HG03045 (cell line): ENCODE results near the gene CAT.

Source experiments
- ATAC-seq: cut with Tn5 transposase; IDR thresholded peaks from one replicate; pipeline ENCODE4 v1.9.1; 2021; ENCODE audit warnings: mild to moderate bottlenecking, moderate library complexity; ENCODE audit not compliant: unreplicated experiment

Gene CAT

DNA sequence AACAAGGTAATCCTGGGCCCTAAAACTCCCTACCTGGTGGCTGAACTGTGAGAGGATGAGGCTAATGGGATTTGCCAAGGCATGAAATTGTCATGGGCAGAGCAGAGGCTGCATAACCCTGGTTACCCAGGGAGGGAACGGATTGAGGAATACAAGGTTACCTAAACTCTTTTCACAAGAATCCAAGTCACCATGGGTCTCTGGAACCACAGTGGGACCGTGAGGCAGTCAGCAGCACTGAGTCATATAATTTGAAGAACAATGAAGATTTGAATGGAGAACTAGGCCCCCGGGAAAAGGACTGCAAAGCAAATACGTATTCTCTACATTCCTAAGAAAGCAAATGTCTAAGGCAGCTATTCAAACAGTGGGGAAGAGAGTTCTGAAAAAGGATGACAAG is 19.8 kb downstream of the CAT start:
- no peak for ATAC-seq

DNA sequence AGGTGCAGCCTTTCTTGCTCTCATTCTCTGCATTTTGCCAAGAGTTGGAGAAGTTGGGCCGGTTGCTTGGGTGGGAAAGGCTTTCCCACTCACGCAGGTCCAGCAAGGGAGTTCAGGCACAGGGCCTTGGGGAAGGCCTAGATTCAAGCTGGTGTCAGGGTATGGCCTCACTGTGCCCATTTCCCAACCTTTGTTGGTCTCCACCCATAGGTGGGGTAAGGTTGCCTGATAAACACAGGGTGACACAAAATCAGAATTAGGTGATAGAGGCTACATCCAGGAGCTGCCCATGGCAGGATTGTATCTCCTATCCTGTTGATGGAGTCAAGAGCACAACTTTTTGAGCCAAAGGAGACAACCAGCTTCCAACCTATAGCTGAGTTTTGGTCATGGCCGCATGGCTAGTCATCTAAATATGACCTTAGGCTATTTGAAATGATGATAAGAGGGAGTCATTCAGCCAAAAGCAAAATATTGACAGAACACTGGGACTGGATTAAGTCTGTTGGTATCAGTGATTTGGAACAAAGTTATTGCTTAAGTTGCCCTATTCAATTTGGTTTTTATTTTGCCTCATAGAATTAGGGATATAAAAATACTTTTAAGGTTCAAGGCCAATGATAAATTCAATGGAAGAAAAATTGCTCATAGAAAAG is 20.9 kb downstream of the CAT start:
- ATAC-seq = no peak

DNA sequence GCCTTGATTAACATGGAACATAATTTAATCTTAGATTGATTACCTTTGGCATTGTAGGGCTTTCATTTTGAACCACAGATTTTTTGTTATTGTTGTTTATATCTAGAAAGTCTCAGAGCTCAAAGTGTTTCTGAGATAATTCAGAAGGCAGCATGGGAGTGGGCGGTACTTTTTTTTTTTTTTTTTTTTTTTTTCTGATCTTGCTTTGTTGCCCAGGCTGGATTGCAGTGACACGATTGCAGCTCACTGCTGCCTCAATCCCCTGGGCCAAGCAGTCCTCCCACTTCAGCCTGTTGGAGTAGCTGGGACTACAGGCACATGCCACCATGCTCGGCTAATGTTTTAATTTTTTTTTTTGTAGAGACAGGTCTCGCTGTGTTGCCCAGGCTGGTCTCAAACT is 21.5 kb downstream of the CAT start:
- ATAC-seq = no peak

DNA sequence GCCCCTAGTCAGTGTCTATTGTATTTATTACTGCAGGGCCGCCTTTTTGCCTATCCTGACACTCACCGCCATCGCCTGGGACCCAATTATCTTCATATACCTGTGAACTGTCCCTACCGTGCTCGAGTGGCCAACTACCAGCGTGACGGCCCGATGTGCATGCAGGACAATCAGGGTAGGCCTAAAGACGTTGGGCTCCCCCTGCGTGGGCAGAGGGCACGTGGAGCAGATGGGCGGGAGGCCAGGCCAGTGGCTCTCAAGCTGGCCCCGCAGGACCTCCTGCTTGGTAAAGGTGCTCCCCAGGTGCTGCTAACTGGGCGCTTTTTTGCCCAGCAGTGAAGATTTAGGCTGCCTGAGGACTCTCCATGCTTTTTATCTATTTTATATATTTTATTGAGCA is 22.5 kb downstream of the CAT start:
- ATAC-seq = no peak

DNA sequence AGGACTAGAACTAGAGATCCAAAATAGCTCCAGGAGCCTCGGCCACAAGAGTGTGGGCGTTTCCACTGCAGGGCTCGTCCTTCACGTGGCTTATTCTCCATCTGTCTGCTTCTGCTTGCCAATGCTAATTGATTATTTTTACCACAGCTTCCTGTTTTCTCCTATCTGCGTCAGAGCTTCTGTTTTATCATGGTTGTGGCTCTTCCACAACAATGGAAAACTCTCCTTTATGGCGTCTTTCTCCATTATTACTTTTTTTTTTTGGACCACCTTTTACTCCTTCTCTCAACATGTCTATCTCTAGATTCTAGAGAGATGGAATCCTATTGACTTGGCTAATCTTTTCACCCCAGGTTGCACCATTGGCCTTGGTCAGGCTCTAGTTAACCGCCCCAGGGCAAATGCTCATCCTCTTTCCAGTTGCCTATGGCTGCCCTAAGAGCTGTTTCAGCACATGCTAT is 25.9 kb downstream of the CAT start:
- no peak for ATAC-seq

DNA sequence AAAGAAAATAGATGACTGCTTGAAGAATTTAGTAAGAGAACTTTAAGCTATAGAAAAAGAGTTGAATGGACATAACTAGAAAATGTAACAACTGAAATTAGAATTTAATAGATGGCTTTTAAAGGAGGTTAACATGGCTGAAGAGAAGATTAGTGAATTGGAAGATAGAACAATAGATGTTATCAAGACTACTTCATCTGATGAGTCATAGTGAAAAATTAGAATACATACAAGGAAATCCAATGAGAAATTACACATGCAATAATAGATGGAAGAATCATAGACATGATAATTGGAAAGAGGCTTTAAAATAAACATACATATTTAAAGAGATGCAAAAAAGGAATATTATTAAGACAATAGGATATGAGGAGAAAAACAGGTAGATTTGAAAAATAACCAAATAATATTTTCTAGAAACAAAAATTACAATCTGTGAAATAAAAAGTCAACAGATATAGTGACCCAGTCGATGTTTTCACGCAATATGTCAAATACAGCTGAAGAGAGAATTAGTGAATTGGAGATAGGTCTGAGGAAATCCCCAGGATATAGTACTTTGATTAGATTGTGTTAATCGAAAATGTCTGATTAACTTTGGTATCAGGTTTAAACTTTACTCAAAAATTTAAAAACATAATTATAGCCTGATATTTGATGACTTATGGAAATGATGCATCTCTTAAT is 28.2 kb downstream of the CAT start:
- no peak for ATAC-seq

DNA sequence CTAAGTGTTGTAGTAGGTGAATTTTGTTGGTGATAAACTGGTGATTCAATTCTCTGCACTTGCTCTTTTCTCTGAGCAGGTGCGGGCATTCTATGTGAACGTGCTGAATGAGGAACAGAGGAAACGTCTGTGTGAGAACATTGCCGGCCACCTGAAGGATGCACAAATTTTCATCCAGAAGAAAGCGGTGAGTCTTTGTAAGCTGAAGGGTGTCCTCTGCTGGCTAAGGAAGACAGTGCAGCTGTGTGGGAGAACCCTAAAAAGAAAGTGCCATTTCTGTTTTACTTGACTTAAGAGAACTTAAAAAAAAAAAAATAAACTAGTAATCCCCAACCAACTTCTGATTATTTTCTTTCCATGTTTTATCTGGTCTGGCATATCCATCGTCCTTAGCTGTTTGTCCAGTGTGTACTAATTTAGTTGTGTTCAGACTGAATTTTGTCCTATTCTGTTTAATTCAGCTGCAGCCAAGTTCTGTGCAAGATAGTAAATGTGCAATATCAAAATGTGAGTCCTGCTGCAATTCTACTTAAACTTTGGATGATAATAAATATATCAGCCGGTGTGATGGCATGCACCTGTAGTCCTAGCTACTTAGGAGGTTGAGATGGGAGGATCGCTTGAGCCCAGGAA is 29.6 kb downstream of the CAT start:
- no peak for ATAC-seq

DNA sequence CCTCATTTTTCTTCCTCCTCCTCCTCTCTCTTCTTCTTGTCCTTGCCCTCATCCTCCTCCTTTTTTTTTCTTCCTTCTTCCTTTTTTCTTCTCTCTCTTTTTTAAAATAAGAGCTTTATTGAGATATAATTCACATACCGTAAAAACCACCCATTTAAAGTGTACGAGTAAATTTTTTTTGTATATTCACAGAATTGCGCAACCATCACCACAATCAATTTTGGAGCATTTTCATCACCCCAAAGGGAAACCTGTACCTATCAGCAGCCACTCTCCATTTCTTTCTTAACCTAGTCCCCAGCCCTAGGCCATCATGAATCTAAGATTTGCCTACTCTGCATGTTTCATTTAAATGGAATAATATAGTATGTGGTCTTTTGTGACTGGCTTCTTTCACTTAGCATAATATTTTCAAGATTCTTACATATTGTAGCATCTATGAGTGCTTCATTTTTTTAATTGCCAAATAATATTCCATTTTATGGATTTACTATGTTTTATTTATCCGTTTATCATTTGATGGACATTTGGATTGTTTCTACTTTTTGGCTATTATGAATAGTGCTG is 35.0 kb downstream of the CAT start:
- ATAC-seq = no peak

DNA sequence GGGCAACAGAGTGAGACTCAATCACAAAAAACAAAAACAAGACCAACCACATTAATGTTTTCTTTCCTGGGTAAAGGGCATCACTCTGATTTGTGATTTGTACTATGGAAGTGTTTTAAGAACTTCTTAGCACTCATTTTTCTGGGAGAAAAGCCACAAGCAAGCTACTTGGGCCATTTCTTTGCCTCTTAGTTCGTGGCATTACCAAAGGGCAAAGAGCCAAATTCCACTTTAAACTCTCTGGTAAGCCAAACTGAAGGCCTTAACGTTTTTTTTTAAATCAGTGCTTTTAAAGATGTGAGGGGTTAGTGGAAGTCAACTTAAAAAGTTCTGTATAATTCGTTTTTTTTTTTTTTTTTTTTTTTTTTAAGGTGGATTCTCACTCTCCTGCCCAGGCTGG is 36.9 kb downstream of the CAT start:
- no peak for ATAC-seq

DNA sequence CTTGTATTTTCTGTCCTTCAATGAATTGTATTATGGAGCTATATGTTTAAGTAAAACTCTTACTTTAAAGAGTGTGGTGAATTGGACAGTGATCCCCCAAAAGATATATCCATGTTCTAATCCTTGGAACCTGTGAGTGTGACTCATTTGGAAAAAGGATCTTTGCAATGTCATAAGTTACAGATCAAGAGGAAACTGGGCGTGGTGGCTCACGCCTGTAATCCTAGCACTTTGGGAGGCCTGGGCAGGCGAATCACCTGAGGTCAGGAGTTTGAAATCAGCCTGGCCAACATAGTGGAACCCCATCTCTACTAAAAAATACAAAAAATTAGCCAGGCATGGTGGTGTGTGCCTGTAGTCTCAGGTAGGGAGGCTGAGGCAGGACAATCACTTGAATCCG is 38.1 kb downstream of the CAT start:
- no peak for ATAC-seq

DNA sequence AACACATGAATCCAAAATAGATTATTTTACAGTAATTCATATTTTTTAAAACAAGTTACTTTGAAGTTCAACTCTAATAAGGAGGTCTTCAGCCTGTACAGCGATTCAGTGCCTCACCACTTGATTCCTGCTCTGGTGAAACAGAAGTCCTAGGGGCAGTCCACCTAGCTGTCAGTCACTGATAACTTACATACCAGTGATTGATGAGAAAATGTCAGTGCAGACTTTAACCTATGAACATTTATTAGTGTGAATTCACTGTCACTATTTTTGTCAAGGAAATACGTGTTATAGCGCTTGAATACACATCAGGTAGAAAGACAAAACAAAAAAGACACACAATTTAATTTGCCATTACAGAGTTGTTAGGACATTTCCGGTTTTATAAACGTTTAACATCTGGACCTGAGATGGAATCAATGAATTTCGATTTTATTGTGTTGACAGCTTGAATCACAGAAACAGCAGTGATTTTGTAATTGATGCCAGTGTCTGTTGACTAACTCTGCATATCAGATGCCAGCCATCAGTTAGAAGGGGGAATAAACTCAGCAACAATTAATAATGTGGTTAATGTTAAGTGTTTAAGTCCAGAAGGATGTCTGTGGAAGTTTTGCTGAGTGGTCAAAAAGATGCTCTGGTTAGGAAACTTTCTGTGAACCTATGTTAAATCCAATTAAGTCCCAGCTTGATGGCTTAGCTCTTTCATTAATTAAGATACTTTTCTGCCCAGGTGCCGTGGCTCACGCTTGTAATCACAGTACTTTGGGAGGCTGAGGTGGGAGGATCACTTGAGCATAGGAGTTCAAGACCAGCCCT is 40.3 kb downstream of the CAT start:
- ATAC-seq = no peak

DNA sequence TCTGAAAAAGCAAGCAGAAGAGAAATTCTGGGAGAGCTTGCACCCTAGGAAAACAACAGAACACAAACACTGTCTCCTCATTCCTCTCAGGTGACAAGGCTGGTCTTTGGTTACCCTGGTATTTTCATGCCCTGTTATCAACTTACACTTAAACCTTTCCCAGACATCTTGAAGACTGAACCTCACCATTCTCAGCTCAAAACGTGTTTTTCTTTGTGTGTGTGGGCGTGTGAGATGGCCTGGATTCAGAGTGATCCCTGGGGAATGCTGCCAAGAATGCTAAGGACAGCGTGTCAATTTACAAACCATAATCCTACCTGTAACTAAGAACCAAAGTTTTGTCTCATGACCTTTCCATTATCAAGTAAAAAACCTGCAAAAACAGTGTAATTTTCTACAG is 41.6 kb downstream of the CAT start:
- ATAC-seq = no peak

DNA sequence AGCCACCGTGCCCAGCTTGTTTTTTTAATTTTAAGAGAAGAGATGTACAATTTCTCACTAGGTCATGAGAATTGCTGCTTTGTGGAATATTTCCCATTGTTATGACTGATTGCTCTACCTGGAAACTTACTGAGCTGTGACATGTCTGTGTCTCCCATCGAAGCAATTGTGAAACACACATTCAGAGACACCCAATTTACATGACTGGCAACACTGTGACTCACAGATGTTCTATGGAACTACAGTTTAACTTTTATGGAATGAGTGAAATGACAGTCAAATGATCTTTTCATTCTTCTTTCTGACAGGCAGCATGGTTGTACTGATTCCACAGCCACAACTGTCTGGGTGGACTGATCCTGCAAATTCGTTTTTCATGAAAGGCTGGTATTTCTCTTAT is 42.6 kb downstream of the CAT start:
- no peak for ATAC-seq

DNA sequence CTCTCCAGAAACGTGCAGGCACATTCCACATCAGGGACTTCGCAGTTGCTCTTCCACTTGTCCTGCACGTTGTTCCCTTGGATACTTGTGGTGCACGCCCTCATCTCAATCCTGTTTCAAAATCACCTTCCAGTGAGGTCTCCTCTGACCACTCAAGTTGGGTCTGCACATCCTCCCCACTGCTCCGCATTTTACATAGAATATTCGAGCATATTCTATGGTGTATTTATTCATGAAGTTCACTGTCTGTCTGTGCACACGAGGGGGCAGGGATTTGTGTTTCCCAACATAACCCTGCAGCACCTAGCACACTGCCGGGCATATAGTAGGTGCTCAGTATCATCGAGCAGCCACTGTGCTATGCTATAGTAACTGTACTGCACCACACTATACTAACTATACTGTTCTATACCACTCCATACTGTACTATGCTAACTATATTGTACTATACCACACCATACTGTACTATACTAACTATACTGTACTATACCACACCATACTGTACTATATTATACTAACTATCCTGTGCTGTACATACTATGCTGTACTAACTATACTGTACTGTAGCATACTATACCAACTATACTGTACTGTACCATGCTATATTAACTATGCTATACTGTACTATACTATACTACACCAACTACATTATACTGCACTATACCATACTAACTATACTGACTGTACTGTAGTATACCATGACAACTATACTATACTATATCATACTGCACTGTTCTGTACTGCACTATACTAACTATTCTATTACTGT is 44.6 kb downstream of the CAT start:
- no peak for ATAC-seq

DNA sequence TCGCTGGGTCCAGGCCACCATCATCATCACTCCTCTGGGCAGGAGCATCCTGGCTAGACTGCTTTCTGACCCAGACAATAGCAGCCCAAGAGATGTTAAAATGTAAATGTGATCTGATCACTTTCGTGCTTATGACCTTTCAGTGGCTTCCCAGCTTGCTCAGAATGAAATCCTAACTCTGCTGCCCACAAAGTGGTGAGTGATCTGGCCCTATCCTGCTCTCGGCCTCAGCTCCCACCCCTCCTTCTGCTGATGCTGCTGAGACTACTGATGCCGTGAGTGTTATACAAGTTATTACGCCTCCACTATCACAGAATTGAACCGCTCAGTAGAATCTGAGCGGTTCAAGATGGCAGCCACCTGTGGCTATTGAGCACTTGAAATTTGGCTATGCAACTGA is 48.7 kb downstream of the CAT start:
- no peak for ATAC-seq

DNA sequence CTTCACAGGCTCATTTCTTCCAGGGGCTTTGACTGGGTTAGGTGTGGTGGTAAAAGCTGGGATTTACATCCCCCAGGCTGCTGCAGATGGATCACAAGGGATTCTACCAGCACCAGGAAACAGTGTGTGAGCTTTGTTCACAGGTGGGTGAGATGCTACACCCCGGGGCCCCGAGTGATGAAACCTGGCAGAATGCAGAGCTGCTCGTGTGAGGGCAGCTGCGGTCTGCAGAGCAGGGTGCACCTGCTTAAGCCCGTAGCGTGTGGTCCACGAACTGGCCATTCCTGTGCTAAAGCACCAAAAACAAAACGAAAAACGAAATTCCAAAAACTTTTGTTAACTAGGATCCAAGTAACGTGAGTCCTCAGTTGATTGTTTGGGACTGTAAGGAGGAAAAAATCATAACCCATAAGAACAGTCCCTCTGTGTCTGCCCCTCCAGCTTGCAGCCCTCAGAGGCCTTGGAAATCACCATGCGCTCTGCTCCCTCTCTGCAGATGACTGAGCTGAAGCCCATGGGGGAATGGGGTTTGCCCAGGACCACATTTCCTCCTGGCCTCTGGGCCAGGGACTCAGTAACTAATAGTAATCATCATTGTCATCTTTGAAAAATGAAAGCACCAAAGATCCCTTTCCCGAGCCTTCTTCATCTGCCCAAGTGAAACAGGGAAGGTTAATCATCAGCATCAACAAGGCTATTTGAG is 50.3 kb downstream of the CAT start:
- no peak for ATAC-seq

DNA sequence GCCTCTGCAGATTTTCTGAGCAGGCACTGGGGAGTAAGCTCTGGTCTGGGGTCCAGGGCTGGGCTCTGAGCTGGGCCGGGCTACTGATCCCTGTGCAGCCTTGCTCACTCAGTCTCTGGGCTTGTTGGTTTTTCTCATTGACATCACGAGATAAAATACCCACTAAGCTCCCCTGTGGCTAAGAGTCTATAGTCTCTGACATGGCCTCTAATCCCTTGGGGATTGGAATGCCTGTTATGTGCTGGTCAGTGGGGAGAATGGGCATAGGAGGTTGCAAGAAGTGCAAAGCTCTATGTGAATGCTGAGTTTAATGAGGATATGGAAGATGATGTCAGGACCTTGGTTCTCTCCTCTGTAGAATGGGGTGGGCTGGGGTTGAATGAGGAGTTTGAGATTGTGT is 51.6 kb downstream of the CAT start:
- no peak for ATAC-seq

DNA sequence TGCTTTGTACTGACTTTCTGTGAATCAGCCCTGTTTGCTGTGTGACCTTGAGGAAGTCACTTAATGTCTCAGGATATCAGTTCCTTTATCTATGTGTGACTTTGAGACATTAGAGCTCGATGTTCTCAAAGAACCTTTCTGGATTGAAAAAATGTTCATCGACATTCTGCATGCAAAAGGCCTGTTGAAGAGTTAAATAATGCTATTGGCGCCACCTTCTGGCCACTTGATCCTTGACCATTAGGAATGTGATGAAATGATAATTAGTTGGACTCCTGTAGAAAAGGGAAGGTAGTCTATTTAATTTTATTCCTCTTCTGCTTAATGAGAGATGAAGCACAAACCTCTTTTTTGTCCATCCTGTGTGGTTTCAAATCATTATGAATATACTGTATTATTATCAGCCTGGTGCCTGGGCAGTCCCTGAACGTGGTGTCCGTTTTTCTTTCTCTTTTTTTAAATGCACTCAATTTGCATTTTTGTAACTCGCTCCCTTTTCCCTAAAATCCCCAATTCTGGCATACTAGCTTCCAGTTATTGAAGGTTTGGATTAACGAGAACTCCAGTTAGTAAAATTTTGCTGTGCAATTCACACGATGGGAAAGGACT is 54.2 kb downstream of the CAT start:
- ATAC-seq = no peak

DNA sequence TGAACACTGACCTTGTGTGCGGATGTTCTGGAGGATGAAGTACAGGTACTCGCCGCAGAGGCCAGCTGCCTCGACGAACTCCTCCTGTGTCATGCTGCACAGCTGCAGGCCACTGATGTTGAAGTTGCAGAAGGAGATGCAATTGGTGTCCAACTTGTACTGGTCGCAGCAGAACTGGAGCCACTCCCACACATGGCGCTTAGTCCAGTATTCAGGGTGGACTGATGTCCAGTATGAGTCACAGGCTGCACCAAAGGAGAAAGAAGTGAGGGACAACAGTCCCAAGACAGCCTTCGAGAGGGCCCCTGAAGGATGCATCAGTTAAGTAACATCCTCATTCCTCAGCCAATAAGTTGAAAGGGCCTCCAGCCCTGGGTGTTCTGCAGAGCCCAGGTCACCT is 54.7 kb downstream of the CAT start:
- no peak for ATAC-seq
